Activated CD8-positive, alpha-beta T cell treated with anti-CD3 and anti-CD28 coated beads for 36 hours (primary cell): Measurements from ENCODE around the gene MVB12B. TPM values are rescaled to one million over a fixed set of nuclear protein-coding genes. Genes with fewer than 3 reads are reported as not detected.

Source experiments
- ATAC-seq: fragments of 200-7000 bp; cut with Tn5 transposase; one replicate; pipeline ENCODE4 v1.10.0; 2021; ENCODE audit warnings: mild to moderate bottlenecking, moderate library complexity
- CTCF ChIA-PET: fragments of 350-600 bp; sonication (Branson Sonifier 250); formaldehyde crosslinking; loops from one replicate; lab custom pipeline; 2021; ENCODE audit warnings: antibody characterized with exemption; lab: Charles Lee
- POLR2A ChIA-PET: fragments of 350-600 bp; sonication (Branson Sonifier 250); formaldehyde crosslinking; loops from one replicate; lab custom pipeline; 2021; ENCODE audit warnings: antibody characterized with exemption; lab: Charles Lee
- DNase-seq: peaks from one replicate; pipeline ENCODE4 v3.0.0-alpha.2; 2020
- H3K27ac Mint-ChIP-seq: one replicate; pipeline ENCODE4 v1.8.0; 2021; ENCODE audit warnings: mild to moderate bottlenecking, mixed read lengths
- H3K27me3 Mint-ChIP-seq: one replicate; pipeline ENCODE4 v1.8.0; 2021; ENCODE audit warnings: mixed read lengths
- H3K36me3 Mint-ChIP-seq: one replicate; pipeline ENCODE4 v1.8.0; 2021; ENCODE audit warnings: low read depth, mixed read lengths
- H3K4me1 Mint-ChIP-seq: one replicate; pipeline ENCODE4 v1.8.0; 2021; ENCODE audit warnings: low read depth, mixed read lengths
- H3K4me3 Mint-ChIP-seq: one replicate; pipeline ENCODE4 v1.8.0; 2021; ENCODE audit warnings: mild to moderate bottlenecking, moderate library complexity, mixed read lengths
- H3K9me3 Mint-ChIP-seq: one replicate; pipeline ENCODE4 v1.8.0; 2021; ENCODE audit warnings: mixed read lengths
- CTCF ChIP-seq: fragments of 200-600 bp; IDR thresholded peaks from one replicate; pipeline ENCODE4 v1.8.0; 2022; ENCODE audit warnings: antibody characterized with exemption, mild to moderate bottlenecking
- intact Hi-C: fragments of 100-400 bp; cut with micrococcal nuclease; formaldehyde crosslinking; loops from one replicate; pipeline ENCODE4 v1.10.0; 2022
- total RNA-seq, 2 experiments: library from RNA; stranded (reverse); gene quantifications; one replicate each; pipeline ENCODE4 v1.2.3, GENCODE V29; 2021

The MVB12B gene
- total RNA-seq, 2 experiments from 2014 or later: 6.4 to 6.6 TPM

- no peak for TF ChIP-seq CTCF
- no peaks in the 10 kb centered on the region for H3K36me3 Mint-ChIP-seq
- DNase-seq (no peak), ATAC-seq (peak; percentile 37)
- H3K27ac Mint-ChIP-seq: no peak overlapping the region
- ChIA-PET CTCF (interaction anchor here (0.9 to 2.0 kb wide), 3 partner anchors 10 to 68 kb away, joined by 3 to 8 read pairs (median 3); no protein-coding TSS in a partner anchor), POLR2A (no interaction called here)
- no peaks in the 10 kb centered on the region for H3K27me3 Mint-ChIP-seq
- peaks cover 6% of the 10 kb centered on the region for H3K4me1 Mint-ChIP-seq
- no peak overlapping the region for H3K4me3 Mint-ChIP-seq
- no peaks in the 10 kb centered on the region for H3K9me3 Mint-ChIP-seq
- intact Hi-C loops: no loop called here
Observed at GRCh38 chr9:126386088-126386487, 59.5 kb downstream of the MVB12B start.

DNA sequence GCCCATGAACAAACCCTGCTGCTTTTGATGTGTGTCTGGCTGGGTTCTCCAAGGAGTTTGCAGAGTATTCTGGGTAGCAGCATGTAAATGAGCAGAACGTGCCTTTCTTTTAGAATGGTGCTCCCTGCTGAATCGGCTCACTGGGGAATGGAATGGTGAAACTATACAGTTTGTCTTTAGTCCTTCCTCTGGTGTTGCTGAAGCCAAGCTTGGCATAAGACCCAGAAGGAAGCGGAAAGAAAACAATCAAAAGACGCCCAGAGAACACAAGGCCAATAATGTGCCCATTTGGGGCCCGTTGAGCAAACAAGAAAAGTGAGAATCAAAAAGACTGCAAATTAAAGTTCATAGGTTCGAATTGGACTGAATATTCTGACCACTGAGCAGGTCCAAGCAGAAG, 60.1 kb downstream of the MVB12B start:
- TF ChIP-seq CTCF: no peak
- POLR2A ChIA-PET: interaction anchor here (0.8 kb wide), 1 partner anchor 51 kb away, joined by 3 read pairs; no protein-coding TSS in a partner anchor
- no peak for ATAC-seq
- intact Hi-C loops: no loop called here
- H3K4me3 Mint-ChIP-seq: no peak overlapping the region
- DNase-seq: no peak
- H3K27ac Mint-ChIP-seq: no peak overlapping the region
- no peaks in the 10 kb centered on the region for H3K27me3 Mint-ChIP-seq
- H3K36me3 Mint-ChIP-seq: no peaks in the 10 kb centered on the region
- no peaks in the 10 kb centered on the region for H3K9me3 Mint-ChIP-seq
- H3K4me1 Mint-ChIP-seq: peaks cover 9% of the 10 kb centered on the region
- CTCF ChIA-PET: interaction anchor here (0.7 to 2.0 kb wide), 3 partner anchors 9 to 105 kb away, joined by 3 to 8 read pairs (median 3); no protein-coding TSS in a partner anchor

- DNase-seq: no peak
- H3K36me3 Mint-ChIP-seq: peaks cover 5% of the 10 kb centered on the region
- H3K4me3 Mint-ChIP-seq: no peak overlapping the region
- TF ChIP-seq CTCF: no peak
- no peaks in the 10 kb centered on the region for H3K9me3 Mint-ChIP-seq
- intact Hi-C loops: no loop called here
- no peaks in the 10 kb centered on the region for H3K27me3 Mint-ChIP-seq
- ChIA-PET POLR2A (no interaction called here), CTCF (no interaction called here)
- H3K4me1 Mint-ChIP-seq: peaks cover 9% of the 10 kb centered on the region
- ATAC-seq: no peak
- H3K27ac Mint-ChIP-seq: no peak overlapping the region
Observed at GRCh38 chr9:126388964-126389708, 62.5 kb downstream of the MVB12B start.

- H3K9me3 Mint-ChIP-seq: no peaks in the 10 kb centered on the region
- TF ChIP-seq CTCF: no peak
- no peaks in the 10 kb centered on the region for H3K27me3 Mint-ChIP-seq
- DNase-seq (no peak), ATAC-seq (no peak)
- H3K4me1 Mint-ChIP-seq: peaks cover 16% of the 10 kb centered on the region
- H3K4me3 Mint-ChIP-seq: no peak overlapping the region
- intact Hi-C loops: no loop called here
- peaks cover 5% of the 10 kb centered on the region for H3K36me3 Mint-ChIP-seq
- ChIA-PET CTCF (interaction anchor here (1.0 kb wide), 1 partner anchor 62 kb away, joined by 3 read pairs; no protein-coding TSS in a partner anchor), POLR2A (no interaction called here)
- no peak overlapping the region for H3K27ac Mint-ChIP-seq
Observed at GRCh38 chr9:126389992-126390391, 63.4 kb downstream of the MVB12B start.

GRCh38 chr9:126390923-126391322, 64.3 kb downstream of the MVB12B start:
- intact Hi-C loops: no loop called here
- Mint-ChIP-seq H3K9me3 (no peaks in the 10 kb centered on the region), H3K36me3 (peaks cover 5% of the 10 kb centered on the region), H3K27me3 (no peaks in the 10 kb centered on the region), H3K4me1 (peaks cover 26% of the 10 kb centered on the region), H3K27ac (no peak overlapping the region), H3K4me3 (no peak overlapping the region)
- no peak for TF ChIP-seq CTCF
- ChIA-PET POLR2A (no interaction called here), CTCF (interaction anchor here (1.0 to 2.7 kb wide), 2 partner anchors 63 to 100 kb away, joined by 3 to 11 read pairs; no protein-coding TSS in a partner anchor)
- DNase-seq (no peak), ATAC-seq (no peak)
